NCI-H446 (cell line): ENCODE measurements around the gene ANKRD23.
A peak's percentile ranks its signal among the peaks of the same experiment; 100 is the strongest.

Experiments
- DNase-seq, 2 experiments: peaks; one replicate each; lab custom pipeline; 2025; lab: John Stamatoyannopoulos, UW

ANKRD23 gene

GRCh38 chr2:96877042-96877451 is 33.2 kb upstream of the ANKRD23 start:
- DNase-seq = peak in 1 of 2 experiments; percentile 23

DNA sequence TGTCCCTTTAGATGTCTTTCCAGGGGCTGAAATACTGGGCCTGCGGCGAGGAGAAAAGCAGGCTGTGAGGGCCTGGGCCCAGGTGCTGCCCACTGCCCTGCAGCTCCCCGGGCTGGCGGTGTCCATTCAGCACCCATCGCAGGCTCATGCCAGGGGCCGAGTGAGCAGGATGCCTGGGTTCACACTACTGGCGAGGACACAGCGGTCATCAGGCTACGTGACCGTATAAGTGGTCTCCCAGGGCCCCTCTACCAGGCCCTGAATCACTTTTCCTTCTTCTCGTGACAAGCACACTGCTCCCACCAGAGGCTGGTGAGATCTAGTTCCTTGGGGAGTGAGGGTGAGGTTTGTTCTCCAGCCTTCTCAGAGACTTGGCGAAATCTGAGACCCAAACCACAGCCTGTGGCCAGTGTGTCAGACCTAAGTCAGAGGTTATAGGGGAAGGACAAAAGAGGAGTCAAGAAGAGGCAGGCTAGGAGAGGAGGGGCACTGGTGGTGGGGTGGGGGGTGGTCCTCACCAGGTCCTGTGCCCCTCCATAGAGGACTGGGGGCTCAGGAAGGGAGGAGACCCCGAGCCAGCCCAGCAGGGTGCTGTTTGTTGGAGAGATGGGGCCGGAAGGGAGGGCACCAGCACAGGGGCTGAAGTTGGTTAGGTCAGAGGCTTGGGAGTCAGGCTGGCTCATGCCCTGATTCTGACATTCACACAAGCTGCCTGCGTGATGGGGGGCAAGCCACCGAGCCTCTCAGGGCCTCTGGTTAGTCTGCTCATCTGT is 32.6 kb upstream of the ANKRD23 start:
- no peak for DNase-seq

- DNase-seq = no peak
These were observed 31.9 kb upstream of the ANKRD23 start for GRCh38 chr2:96875498-96876268.

- DNase-seq = no peak
These were observed 30.5 kb upstream of the ANKRD23 start for GRCh38 chr2:96874198-96874831.

DNA sequence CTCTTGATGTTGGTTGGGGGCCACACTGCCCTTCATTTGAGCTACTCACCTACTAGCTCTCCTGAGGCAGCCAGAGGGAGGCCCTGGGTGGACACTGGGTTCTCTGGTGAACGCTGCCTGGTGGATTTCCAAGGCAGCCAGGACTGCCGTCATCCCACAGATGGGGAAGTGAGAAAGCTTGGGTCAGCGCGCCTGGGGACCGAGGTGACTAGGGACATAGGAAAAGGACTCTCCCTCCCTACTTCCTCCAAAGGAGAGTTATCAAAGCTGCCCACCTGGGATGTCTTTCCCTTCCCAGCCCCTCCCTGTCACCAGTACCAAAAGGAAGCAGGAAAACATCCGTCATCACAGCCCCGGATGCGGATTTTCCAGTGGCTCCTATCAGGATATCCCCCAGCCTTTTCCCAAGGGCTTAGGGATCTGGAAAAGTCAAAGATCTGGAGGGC is 29.9 kb upstream of the ANKRD23 start:
- no peak for DNase-seq

GRCh38 chr2:96872591-96873349 is 28.9 kb upstream of the ANKRD23 start:
- DNase-seq = no peak

DNA sequence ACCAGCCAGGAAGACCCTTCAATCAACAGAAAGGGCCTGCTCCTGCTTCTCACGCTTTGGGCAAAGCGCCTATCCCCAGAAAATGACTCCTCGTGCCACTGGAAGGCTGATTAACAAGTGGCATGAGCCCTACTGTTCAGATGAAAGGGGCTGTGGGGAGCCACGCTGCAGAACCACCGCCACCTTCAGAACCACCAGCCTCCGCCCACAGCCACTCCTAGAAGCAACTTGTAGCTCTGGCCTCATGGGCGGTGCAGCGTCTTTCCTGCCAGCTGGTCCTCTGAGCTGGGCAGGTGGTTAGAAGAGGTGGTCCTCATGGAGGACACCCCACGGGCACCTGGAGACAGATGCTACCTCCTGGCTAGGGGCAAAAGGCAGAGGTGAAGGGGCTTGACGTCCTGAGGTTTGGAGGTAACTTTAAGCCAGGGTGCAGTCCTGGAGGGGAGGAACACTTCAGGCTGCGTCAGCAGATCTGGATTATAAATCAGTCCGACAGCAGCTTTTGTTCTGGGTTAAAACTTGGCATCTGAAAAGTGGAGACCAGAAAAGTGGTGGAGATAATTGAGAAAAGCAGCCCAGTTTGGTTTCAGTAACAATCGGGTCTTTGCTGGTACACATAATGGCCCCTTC is 26.9 kb upstream of the ANKRD23 start:
- DNase-seq = no peak

DNA sequence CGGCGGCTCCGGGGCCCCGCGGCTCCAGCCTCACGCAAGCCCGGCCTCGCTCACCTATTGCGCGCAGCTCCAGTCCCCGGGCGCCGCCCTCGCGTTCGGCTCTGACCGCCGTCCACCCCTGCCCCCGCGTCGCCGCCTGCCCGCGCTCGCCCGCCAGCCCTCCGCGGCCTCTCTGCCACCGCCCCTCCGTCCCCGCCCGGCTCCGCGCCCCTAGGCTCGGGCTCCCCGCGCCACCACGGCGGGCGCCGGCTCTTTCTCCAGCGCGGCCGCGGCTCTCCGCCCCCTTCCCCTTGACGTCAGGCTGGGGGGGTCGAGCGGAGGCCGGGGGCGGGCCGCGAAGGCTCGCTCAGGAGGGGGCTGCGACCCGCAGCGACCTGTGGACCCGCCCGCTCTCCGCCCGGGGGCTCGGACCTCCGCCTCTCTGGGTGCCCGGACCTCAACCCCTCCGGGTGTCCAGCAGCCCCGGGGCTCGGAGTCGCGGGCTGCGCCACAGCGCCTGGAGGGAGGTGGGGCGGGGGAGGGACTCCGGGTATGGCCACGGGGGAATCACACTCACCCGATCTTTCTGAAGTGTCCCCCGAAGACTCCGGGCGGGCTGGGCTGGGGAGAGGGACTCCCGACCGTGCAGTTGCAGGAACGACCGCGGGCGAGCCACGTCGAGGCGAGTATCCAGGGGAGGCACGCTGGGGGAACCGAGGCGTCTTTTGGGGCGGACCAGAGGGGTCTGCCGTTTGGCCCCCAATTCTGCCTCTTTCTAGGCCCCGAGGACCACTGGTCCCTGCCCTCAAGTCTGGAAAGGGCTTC is 26.2 kb upstream of the ANKRD23 start, which contains the start of gene SEMA4C:
Gene SEMA4C (minus strand): TSS at position 259 of the 804 bp plus-strand sequence. CDS start 2,194 bp downstream, outside the sequence.
- DNase-seq = peak in 1 of 2 experiments; percentile 41

DNA sequence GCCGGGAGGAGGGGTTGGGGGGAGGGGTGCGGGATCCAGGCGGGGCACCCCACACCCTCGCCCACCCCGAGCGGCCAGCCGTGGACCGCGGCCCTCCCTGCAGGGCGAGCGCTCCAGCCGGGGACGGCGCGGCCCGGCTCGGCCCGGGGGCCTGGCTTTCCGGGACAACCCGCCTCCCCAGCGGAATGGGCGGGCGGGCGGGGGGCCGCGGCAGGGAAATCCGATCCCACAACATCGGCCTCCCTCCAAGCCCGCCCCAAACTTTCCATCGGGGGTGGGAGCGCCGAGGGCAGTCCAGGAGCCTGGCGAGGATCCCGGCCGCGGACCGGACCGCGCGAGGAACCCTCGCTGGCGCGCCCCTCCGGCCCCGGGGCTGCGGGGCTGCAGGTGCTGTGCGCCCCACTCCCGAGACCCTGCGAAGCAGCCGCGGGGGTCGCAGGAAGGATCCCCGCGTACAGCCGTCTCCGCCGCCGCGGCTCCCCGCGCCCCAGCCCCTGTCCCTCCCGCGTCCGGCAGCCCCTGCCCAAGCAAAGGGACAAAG is 25.5 kb upstream of the ANKRD23 start:
- DNase-seq = peak in 1 of 2 experiments; percentile 17

GRCh38 chr2:96868555-96869280 is 24.9 kb upstream of the ANKRD23 start:
- peak; percentile 18 to 72 for DNase-seq

DNA sequence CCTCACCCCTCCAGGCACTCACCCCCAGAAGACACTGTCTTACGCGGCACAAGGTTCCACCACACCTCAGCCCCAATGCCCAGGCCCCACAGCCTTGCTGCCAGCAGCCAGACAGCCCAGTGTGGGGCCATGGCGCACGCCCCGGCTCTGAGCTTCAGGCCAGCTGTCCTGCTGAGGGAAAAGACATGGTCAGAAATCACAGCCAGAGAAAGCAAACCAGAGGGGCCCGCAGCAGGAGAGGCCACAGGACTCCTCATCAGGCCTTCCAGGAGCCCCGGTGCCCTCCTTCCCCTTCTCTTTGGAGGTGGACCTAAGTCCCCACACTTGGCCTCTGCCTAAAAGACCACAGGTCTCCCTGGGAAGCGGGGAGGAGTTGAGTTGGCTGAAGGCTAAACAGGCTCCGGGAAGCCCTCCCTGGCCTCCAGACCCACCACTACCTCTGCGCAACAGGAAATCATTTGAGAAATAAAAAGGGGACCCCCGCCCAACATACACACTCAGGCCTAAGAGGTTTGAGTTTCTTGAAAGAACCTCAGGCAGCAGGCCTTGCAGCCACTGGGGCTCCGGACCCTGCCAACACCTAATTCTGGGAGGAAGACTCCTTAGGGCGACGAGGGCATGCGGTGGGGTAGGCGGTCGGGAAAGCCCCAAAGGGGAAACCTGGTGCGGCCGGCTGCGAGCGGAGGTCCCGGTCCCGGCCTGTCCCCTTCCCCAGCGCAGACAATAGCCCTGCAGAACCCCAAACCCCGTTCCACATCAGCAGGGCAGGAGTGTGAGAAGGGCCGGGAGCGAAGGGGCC is 24.1 kb upstream of the ANKRD23 start:
- DNase-seq = no peak

DNA sequence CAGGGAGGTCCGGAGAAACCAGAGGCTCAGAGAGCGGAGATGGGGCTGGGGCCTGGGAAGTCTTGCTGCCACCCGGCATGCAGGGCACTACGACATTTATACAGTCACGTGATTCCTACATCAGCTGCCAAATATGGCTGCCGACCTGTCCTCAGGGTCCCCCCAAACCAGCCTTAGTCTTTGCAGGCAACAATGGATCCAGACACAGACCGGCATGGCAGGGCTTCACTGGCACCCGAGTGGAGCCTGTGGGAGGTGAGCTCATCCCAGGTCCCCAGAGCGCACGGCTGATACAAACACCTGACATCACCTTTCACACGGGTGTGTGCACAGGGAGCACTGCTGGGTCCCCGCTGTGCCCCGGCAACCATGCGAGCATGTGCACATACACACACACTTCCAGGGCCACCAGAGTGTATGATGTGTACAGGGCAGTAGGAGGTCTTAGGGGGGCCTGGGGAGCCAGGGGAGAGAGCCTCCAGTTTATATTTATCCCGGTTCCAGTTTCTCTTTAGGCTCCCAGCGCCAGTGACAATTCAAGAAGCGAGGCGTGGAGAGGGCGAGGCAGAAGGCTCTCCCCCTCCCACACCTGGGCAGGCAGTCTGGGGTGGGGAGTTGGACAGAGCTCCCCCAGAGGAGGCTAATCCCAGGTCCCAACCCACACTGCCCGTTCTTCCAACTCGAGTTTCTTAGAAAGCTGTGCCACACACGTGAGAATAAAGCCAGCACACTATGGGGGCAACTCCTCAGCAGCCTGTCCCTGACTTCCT is 23.4 kb upstream of the ANKRD23 start:
- DNase-seq = no peak

GRCh38 chr2:96866586-96866985 is 22.8 kb upstream of the ANKRD23 start:
- DNase-seq = no peak

GRCh38 chr2:96866149-96866548 is 22.3 kb upstream of the ANKRD23 start:
- no peak for DNase-seq

DNA sequence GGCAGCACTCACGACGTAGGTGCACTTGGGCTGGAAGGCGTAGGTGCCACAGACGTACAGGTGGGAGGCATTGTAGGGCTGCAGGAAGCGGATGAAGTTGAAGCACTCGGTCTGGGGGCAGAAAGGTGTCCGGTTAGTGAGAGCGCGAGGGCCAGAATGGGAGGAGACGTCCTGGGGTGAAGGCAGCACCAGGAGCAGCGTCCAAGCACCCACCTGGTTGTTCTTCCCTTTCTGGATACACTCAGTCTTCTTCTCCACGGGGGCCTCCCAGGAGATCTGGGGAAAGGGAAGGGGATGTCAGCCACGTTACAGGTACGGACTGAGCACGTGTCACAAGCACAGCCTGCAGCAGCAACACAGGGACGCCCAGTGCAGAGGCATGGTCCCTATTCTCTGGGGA is 21.8 kb upstream of the ANKRD23 start:
- no peak for DNase-seq

GRCh38 chr2:96864343-96865091 is 20.7 kb upstream of the ANKRD23 start:
- DNase-seq = no peak
